Activated CD4-positive, alpha-beta T cell treated with anti-CD3 and anti-CD28 coated beads, Interleukin-2, amount 10 ng/mL, durations not matched to agents 7 days and 5 days (primary cell): ENCODE measurements around the gene MAP2K6. TPM values are rescaled to one million over a fixed set of nuclear protein-coding genes. Genes with fewer than 3 reads are reported as not detected.

Source experiments
- CTCF ChIA-PET: fragments of 350-600 bp; sonication (Branson Sonifier 250); formaldehyde crosslinking; loops from one replicate; lab custom pipeline; 2021; ENCODE audit warnings: antibody characterized with exemption; lab: Charles Lee
- POLR2A ChIA-PET: fragments of 350-600 bp; sonication (Branson Sonifier 250); formaldehyde crosslinking; loops from one replicate; lab custom pipeline; 2021; ENCODE audit warnings: antibody characterized with exemption; lab: Charles Lee
- DNase-seq: peaks from one replicate; pipeline ENCODE4 v3.0.0-alpha.2; 2020
- H3K27ac Mint-ChIP-seq: one replicate; pipeline ENCODE4 v1.8.0; 2021; ENCODE audit warnings: mild to moderate bottlenecking, moderate library complexity, mixed read lengths
- H3K27me3 Mint-ChIP-seq: one replicate; pipeline ENCODE4 v1.8.0; 2021; ENCODE audit warnings: mixed read lengths
- H3K36me3 Mint-ChIP-seq: one replicate; pipeline ENCODE4 v1.8.0; 2021; ENCODE audit warnings: low read depth, mixed read lengths
- H3K4me1 Mint-ChIP-seq: one replicate; pipeline ENCODE4 v1.8.0; 2021; ENCODE audit warnings: mixed read lengths
- H3K4me3 Mint-ChIP-seq: one replicate; pipeline ENCODE4 v1.8.0; 2021; ENCODE audit warnings: mild to moderate bottlenecking, moderate library complexity, mixed read lengths
- H3K9me3 Mint-ChIP-seq: one replicate; pipeline ENCODE4 v1.8.0; 2021; ENCODE audit warnings: mixed read lengths
- total RNA-seq, 2 experiments: library from RNA; stranded (reverse); gene quantifications; one replicate each; pipeline ENCODE4 v1.2.3, GENCODE V29; 2021

MAP2K6 gene
- total RNA-seq, 2 experiments from 2014 or later: 11.0 to 11.6 TPM

- Mint-ChIP-seq H3K27me3 (no peaks in the 10 kb centered on the region), H3K27ac (no peak overlapping the region), H3K36me3 (no peaks in the 10 kb centered on the region), H3K9me3 (no peaks in the 10 kb centered on the region), H3K4me3 (no peak overlapping the region), H3K4me1 (peaks cover 2% of the 10 kb centered on the region)
- ChIA-PET POLR2A (no interaction called here), CTCF (interaction anchor here (0.6 to 1.0 kb wide), 2 partner anchors 13 to 1389 kb away, joined by 3 to 5 read pairs; no protein-coding TSS in a partner anchor)
- no peak for DNase-seq
These were observed 3.8 kb upstream of the MAP2K6 start for GRCh38 chr17:69410671-69411070.

GRCh38 chr17:69411766-69412165, 2.7 kb upstream of the MAP2K6 start:
- Mint-ChIP-seq H3K4me1 (peaks cover 2% of the 10 kb centered on the region), H3K36me3 (no peaks in the 10 kb centered on the region), H3K27ac (no peak overlapping the region), H3K4me3 (no peak overlapping the region), H3K9me3 (no peaks in the 10 kb centered on the region), H3K27me3 (no peaks in the 10 kb centered on the region)
- POLR2A ChIA-PET: no interaction called here
- no peak for DNase-seq
- CTCF ChIA-PET: no interaction called here

- Mint-ChIP-seq H3K27me3 (no peaks in the 10 kb centered on the region), H3K4me1 (peaks cover 2% of the 10 kb centered on the region), H3K4me3 (no peak overlapping the region), H3K9me3 (no peaks in the 10 kb centered on the region), H3K36me3 (no peaks in the 10 kb centered on the region), H3K27ac (no peak overlapping the region)
- ChIA-PET POLR2A (no interaction called here), CTCF (no interaction called here)
- DNase-seq: no peak
These were observed 2.2 kb upstream of the MAP2K6 start for GRCh38 chr17:69412251-69412671.

- Mint-ChIP-seq H3K27ac (no peak overlapping the region), H3K4me1 (peaks cover 7% of the 10 kb centered on the region), H3K4me3 (no peak overlapping the region), H3K9me3 (no peaks in the 10 kb centered on the region), H3K27me3 (no peaks in the 10 kb centered on the region), H3K36me3 (no peaks in the 10 kb centered on the region)
- ChIA-PET POLR2A (no interaction called here), CTCF (interaction anchor here (1.6 to 2.0 kb wide), 2 partner anchors 11 to 20 kb away, joined by 6 to 8 read pairs; no protein-coding TSS in a partner anchor)
- DNase-seq: no peak
These were observed 934 bp downstream of the MAP2K6 start for GRCh38 chr17:69415431-69415830.

- Mint-ChIP-seq H3K4me1 (peaks cover 13% of the 10 kb centered on the region), H3K4me3 (no peak overlapping the region), H3K9me3 (peaks cover 2% of the 10 kb centered on the region), H3K36me3 (peaks cover 2% of the 10 kb centered on the region), H3K27ac (no peak overlapping the region), H3K27me3 (no peaks in the 10 kb centered on the region)
- ChIA-PET POLR2A (no interaction called here), CTCF (interaction anchor here (1.6 kb wide), 1 partner anchor 12 kb away, joined by 5 read pairs; no protein-coding TSS in a partner anchor)
- DNase-seq: no peak
These were observed 3.3 kb downstream of the MAP2K6 start for GRCh38 chr17:69417545-69418483.

- ChIA-PET CTCF (interaction anchor here (1.6 kb wide), 1 partner anchor 12 kb away, joined by 5 read pairs; no protein-coding TSS in a partner anchor), POLR2A (no interaction called here)
- H3K27ac Mint-ChIP-seq: no peak overlapping the region
- no peak for DNase-seq
- H3K4me3 Mint-ChIP-seq: no peak overlapping the region
- H3K27me3 Mint-ChIP-seq: no peaks in the 10 kb centered on the region
- H3K4me1 Mint-ChIP-seq: peaks cover 19% of the 10 kb centered on the region
- peaks cover 7% of the 10 kb centered on the region for H3K36me3 Mint-ChIP-seq
- peaks cover 2% of the 10 kb centered on the region for H3K9me3 Mint-ChIP-seq
These were observed 4.0 kb downstream of the MAP2K6 start for GRCh38 chr17:69418535-69418934.

GRCh38 chr17:69423450-69423849, 9.0 kb downstream of the MAP2K6 start:
- H3K9me3 Mint-ChIP-seq: peaks cover 2% of the 10 kb centered on the region
- peaks cover 10% of the 10 kb centered on the region for H3K36me3 Mint-ChIP-seq
- H3K4me1 Mint-ChIP-seq: peaks cover 31% of the 10 kb centered on the region
- CTCF ChIA-PET: interaction anchor here (1.2 kb wide), 1 partner anchor 12 kb away, joined by 3 read pairs; no protein-coding TSS in a partner anchor
- POLR2A ChIA-PET: no interaction called here
- no peaks in the 10 kb centered on the region for H3K27me3 Mint-ChIP-seq
- H3K27ac Mint-ChIP-seq: peak overlapping the region; percentile 67
- no peak for DNase-seq
- H3K4me3 Mint-ChIP-seq: no peak overlapping the region

- ChIA-PET CTCF (interaction anchor here (1.2 kb wide), 1 partner anchor 13 kb away, joined by 3 read pairs; no protein-coding TSS in a partner anchor), POLR2A (no interaction called here)
- H3K4me1 Mint-ChIP-seq: peaks cover 34% of the 10 kb centered on the region
- H3K4me3 Mint-ChIP-seq: no peak overlapping the region
- H3K9me3 Mint-ChIP-seq: peaks cover 2% of the 10 kb centered on the region
- no peak for DNase-seq
- H3K27me3 Mint-ChIP-seq: no peaks in the 10 kb centered on the region
- H3K27ac Mint-ChIP-seq: no peak overlapping the region
- peaks cover 11% of the 10 kb centered on the region for H3K36me3 Mint-ChIP-seq
These were observed 10.0 kb downstream of the MAP2K6 start for GRCh38 chr17:69424287-69425041.

GRCh38 chr17:69425978-69426377, 11.5 kb downstream of the MAP2K6 start:
- POLR2A ChIA-PET: no interaction called here
- CTCF ChIA-PET: interaction anchor here (1.1 to 1.6 kb wide), 2 partner anchors 11 to 20 kb away, joined by 3 to 6 read pairs; partner anchors contain the start of gene MAP2K6
- no peak for DNase-seq
- Mint-ChIP-seq H3K27me3 (no peaks in the 10 kb centered on the region), H3K4me3 (no peak overlapping the region), H3K27ac (no peak overlapping the region), H3K4me1 (peaks cover 45% of the 10 kb centered on the region), H3K9me3 (peaks cover 2% of the 10 kb centered on the region), H3K36me3 (peaks cover 12% of the 10 kb centered on the region)

- H3K4me1 Mint-ChIP-seq: peaks cover 42% of the 10 kb centered on the region
- H3K4me3 Mint-ChIP-seq: no peak overlapping the region
- no peak overlapping the region for H3K27ac Mint-ChIP-seq
- ChIA-PET CTCF (interaction anchor here (0.6 kb wide), 1 partner anchor 206 kb away, joined by 3 read pairs; no protein-coding TSS in a partner anchor), POLR2A (no interaction called here)
- peaks cover 17% of the 10 kb centered on the region for H3K36me3 Mint-ChIP-seq
- H3K9me3 Mint-ChIP-seq: no peaks in the 10 kb centered on the region
- DNase-seq: no peak
- H3K27me3 Mint-ChIP-seq: no peaks in the 10 kb centered on the region
These were observed 13.1 kb downstream of the MAP2K6 start for GRCh38 chr17:69427486-69428197.

GRCh38 chr17:69428252-69428980, 13.9 kb downstream of the MAP2K6 start:
- CTCF ChIA-PET: interaction anchor here (0.6 kb wide), 1 partner anchor 206 kb away, joined by 3 read pairs; no protein-coding TSS in a partner anchor
- H3K27ac Mint-ChIP-seq: no peak overlapping the region
- POLR2A ChIA-PET: no interaction called here

More at GRCh38 chr17:69428252-69428980, 13.9 kb downstream of the MAP2K6 start:
- DNase-seq: no peak
- peaks cover 36% of the 10 kb centered on the region for H3K4me1 Mint-ChIP-seq
- peaks cover 17% of the 10 kb centered on the region for H3K36me3 Mint-ChIP-seq
- H3K9me3 Mint-ChIP-seq: peaks cover 3% of the 10 kb centered on the region
- no peak overlapping the region for H3K4me3 Mint-ChIP-seq
- H3K27me3 Mint-ChIP-seq: no peaks in the 10 kb centered on the region
